HepG2 (cell line): ENCODE results near the gene SPATC1L. TPM values are rescaled to one million over a fixed set of nuclear protein-coding genes. Genes with fewer than 3 reads are reported as not detected.

Experiments used
- ATAC-seq: fragments of 200-7000 bp; cut with Tn5 transposase; 3 replicates; pipeline ENCODE4 v1.9.1; 2020; ENCODE audit warnings: mild to moderate bottlenecking, moderate library complexity
- BruUV-seq: library from RNA; stranded (reverse); fragments of 400-500 nt; replicated peaks from 2 replicates; lab custom pipeline; 2021; lab: Mats Ljungman, UMichigan
- CTCF ChIA-PET: fragments of 300-600 bp; formaldehyde crosslinking; extraction: SDS; loops from one replicate; lab custom pipeline; 2021; ENCODE audit warnings: low total read pairs, inconsistent platforms, low intra/inter-chr PET ratio; lab: Yijun Ruan, JAX
- POLR2A ChIA-PET: fragments of 350-600 bp; sonication (Branson Sonifier 250); formaldehyde crosslinking; loops from one replicate; lab custom pipeline; 2020; ENCODE audit warnings: antibody characterized with exemption, inconsistent platforms; lab: Yijun Ruan, JAX
- DNase-seq: peaks from one replicate; pipeline ENCODE4 v3.0.0-alpha.2; 2015; ENCODE audit warnings: low spot score
- FAIRE-seq: peaks from 3 replicates; lab custom pipeline; 2011; peaks lifted over from hg19 to GRCh38; lab: Jason Lieb, UNC
- H2AFZ ChIP-seq: one replicate; pipeline ENCODE4 v1.6.1; 2011; ENCODE audit warnings: low read length, inconsistent platforms
- H3K27ac ChIP-seq: fragments of 300-600 bp; 3 replicates; pipeline ENCODE4 v1.8.0; 2011; ENCODE audit warnings: mixed run types, mild to moderate bottlenecking, mixed read lengths, low read length, inconsistent platforms; ENCODE audit not compliant: insufficient read depth; ENCODE audit errors: extremely low read length
- H3K27me3 ChIP-seq, 2 experiments: fragments of 200-600 bp in 1 of 2; 2 replicates in 1 of 2; 3 replicates in 1 of 2; pipeline versions ENCODE4 v1.6.0 to v1.8.0; 2011; ENCODE audit warnings: low read length in 2 of 2, mild to moderate bottlenecking in 2 of 2, moderate library complexity in 2 of 2, inconsistent platforms in 1 of 2; ENCODE audit not compliant: insufficient read depth in 2 of 2, control insufficient read depth in 1 of 2
- H3K36me3 ChIP-seq, 2 experiments: fragments of 200-600 bp in 1 of 2; replicated peaks in 1 of 2; 2 replicates in 1 of 2; 3 replicates in 1 of 2; pipeline versions ENCODE4 v1.5.1 to v1.8.0; 2011; ENCODE audit warnings: low read length in 2 of 2, inconsistent platforms in 1 of 2; ENCODE audit not compliant: insufficient read depth in 2 of 2, control insufficient read depth in 1 of 2
- H3K4me1 ChIP-seq: 2 replicates; pipeline ENCODE4 v1.5.1; 2012; ENCODE audit warnings: low read length, inconsistent platforms; ENCODE audit not compliant: insufficient read depth
- H3K4me2 ChIP-seq: 2 replicates; pipeline ENCODE4 v1.6.0; 2011; ENCODE audit warnings: low read depth, low read length, inconsistent platforms
- H3K4me3 ChIP-seq, 3 experiments: fragments of 200-600 bp in 1 of 3; sonication (generic), shearing (Covaris generic) in 1 of 3; replicated peaks in 1 of 3; 2 replicates each; pipeline ENCODE4 v1.5.1; 2011 to 2016; ENCODE audit warnings: low read length in 3 of 3, inconsistent platforms in 2 of 3, low read depth in 2 of 3, mild to moderate bottlenecking in 2 of 3, control low read depth in 1 of 3, mixed read lengths in 1 of 3; ENCODE audit not compliant: insufficient read depth in 1 of 3
- H3K79me2 ChIP-seq: one replicate; pipeline ENCODE4 v1.6.1; 2011; ENCODE audit warnings: low read length, inconsistent platforms; ENCODE audit not compliant: insufficient read depth
- H3K9ac ChIP-seq: 2 replicates; pipeline ENCODE4 v1.6.0; 2011; ENCODE audit warnings: mild to moderate bottlenecking, low read depth, low read length, inconsistent platforms; ENCODE audit not compliant: insufficient read depth
- H3K9me3 ChIP-seq: 2 replicates; pipeline ENCODE4 v1.5.1; 2012; ENCODE audit warnings: mild to moderate bottlenecking, low read length
- H4K20me1 ChIP-seq: 2 replicates; pipeline ENCODE4 v1.6.0; 2011; ENCODE audit warnings: inconsistent platforms, mild to moderate bottlenecking, low read length, moderate library complexity; ENCODE audit not compliant: insufficient read depth
- AGO2 ChIP-seq: fragments of 200-400 bp; formaldehyde crosslinking; optimal IDR thresholded peaks from 2 replicates; pipeline ENCODE3; 2017; ENCODE audit warnings: mild to moderate bottlenecking, low read depth, low read length, moderate library complexity
- AKAP8 ChIP-seq: sonication (generic); formaldehyde crosslinking; IDR thresholded peaks from 2 replicates; pipeline ENCODE4 v1.5.1; 2020; ENCODE audit warnings: mild to moderate bottlenecking, missing genetic modification reagents
- MAFK ChIP-seq, 2 experiments: IDR thresholded peaks in 1 of 2; conservative IDR thresholded peaks in 1 of 2; 2 replicates each; pipeline ENCODE4 v1.6.1; 2011; ENCODE audit warnings: improper control_type of control experiment in 2 of 2, low read length in 2 of 2
- NONO ChIP-seq, 2 experiments: fragments of 450-650 bp in 1 of 2; sonication (generic) in 1 of 2; formaldehyde crosslinking in 1 of 2; IDR thresholded peaks in 1 of 2; conservative IDR thresholded peaks in 1 of 2; 2 replicates each; pipeline versions ENCODE4 v1.6.1 to v1.8.0; 2017 to 2022; ENCODE audit warnings: mild to moderate bottlenecking in 1 of 2, missing genetic modification reagents in 1 of 2, moderate library complexity in 1 of 2
- POLR2G ChIP-seq: fragments of 200-400 bp; formaldehyde crosslinking; IDR thresholded peaks from 2 replicates; pipeline ENCODE4 v1.6.1; 2018; ENCODE audit warnings: mild to moderate bottlenecking, low read depth, low read length, moderate library complexity
- RBM22 ChIP-seq: fragments of 200-400 bp; formaldehyde crosslinking; optimal IDR thresholded peaks from 2 replicates; pipeline ENCODE3; 2017; ENCODE audit warnings: mild to moderate bottlenecking, low read length, moderate library complexity
- SIN3A ChIP-seq: IDR thresholded peaks from 2 replicates; pipeline ENCODE4 v1.6.1; 2011; ENCODE audit warnings: low read depth, mild to moderate bottlenecking, control low read depth, low read length, borderline replicate concordance
- THAP11 ChIP-seq: IDR thresholded peaks from 2 replicates; pipeline ENCODE4 v1.6.1; 2016; ENCODE audit warnings: missing biosample characterization, missing genetic modification reagents
- WGBS: methylation state at CpG from one replicate; pipeline ENCODE4 v1.1.6; 2017; ENCODE audit warnings: low lambda C conversion rate; 5-methylcytosine and 5-hydroxymethylcytosine counted together
- in situ Hi-C: cut with HindIII; loops from 2 replicates; pipeline ENCODE4 v1.10.0; 2017; ENCODE audit warnings: low pct_unique_long_range_greater_than_20kb; ENCODE audit not compliant: extremely low pct_ligation_motif_present
- intact Hi-C: fragments of 100-400 bp; cut with micrococcal nuclease; formaldehyde crosslinking; loops from one replicate; pipeline ENCODE4 v1.10.0; 2022; ENCODE audit not compliant: unreplicated experiment
- polyA plus RNA-seq, 8 experiments: library from polyadenylated mRNA; depleted of rRNA in 3 of 8; stranded (reverse) in 7 of 8; unstranded in 1 of 8; fragments of >200 nt; fragmentation: Illumina TruSeq in 4 of 8; extraction: Trizol in 4 of 8; gene quantifications; 2 replicates each; pipeline versions ENCODE4 v1.2.1 to v1.2.3, GENCODE V29; 2011 to 2016; ENCODE audit warnings: low read depth in 4 of 8, missing spikeins in 1 of 8, mixed read lengths in 1 of 8; ENCODE audit not compliant: insufficient read depth in 1 of 8
- total RNA-seq, 5 experiments: library from RNA; depleted of rRNA; stranded (reverse); fragments of >200 nt; fragmentation: Illumina TruSeq; extraction: Trizol; gene quantifications; 2 replicates each; pipeline ENCODE4 v1.2.3, GENCODE V29; 2016; ENCODE audit warnings: low read depth in 1 of 5
- TF ChIP-seq, protein P1 (sequence below): sonication (generic); formaldehyde crosslinking; IDR thresholded peaks from 2 replicates; pipeline ENCODE4 v1.5.1; 2020; ENCODE audit warnings: mild to moderate bottlenecking, missing genetic modification reagents, moderate library complexity

The SPATC1L gene
- total and polyA plus RNA-seq, 2 of the 13 experiments (the other 11 are each of a cell fraction or from before 2014, with no cell fraction given): 1.4 to 3.3 TPM

DNA sequence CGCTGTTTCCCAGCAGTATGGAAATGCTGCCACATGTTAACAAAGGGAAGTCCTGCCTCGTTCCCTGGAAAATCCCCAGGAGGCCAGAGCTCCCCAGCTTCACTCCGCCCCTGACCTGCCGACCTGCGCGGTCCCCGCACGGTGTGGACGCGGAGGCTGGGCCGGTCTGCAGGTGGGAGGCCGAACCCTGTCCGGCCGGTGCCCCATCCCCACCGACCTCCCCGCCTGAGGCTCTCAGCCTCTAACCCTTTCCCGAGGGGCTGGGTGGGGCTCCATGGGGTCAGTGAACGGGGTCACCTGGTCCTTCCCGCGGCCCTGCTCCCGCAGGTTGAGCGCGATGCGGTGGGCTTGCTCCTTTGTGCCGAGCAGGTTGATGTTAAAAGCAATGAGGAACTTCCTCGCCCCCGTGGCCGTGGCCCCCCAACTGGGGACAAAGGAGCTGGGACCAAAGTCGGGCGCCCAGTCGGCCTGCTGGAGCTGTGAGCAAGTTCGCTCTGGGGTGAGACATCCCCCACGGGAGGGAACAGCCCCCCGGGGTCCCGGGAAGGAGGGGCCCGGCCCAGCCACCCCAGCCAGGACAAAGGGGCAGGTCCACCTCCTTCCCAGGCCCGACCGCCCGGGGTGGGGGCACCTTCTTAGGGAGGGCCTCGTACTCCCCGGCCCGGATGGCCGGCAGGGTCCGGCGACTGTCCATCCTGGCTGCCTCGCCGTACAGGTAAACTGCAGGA lies 32.8 kb downstream of the SPATC1L start (continued):
- TF ChIP-seq, protein P1, sequence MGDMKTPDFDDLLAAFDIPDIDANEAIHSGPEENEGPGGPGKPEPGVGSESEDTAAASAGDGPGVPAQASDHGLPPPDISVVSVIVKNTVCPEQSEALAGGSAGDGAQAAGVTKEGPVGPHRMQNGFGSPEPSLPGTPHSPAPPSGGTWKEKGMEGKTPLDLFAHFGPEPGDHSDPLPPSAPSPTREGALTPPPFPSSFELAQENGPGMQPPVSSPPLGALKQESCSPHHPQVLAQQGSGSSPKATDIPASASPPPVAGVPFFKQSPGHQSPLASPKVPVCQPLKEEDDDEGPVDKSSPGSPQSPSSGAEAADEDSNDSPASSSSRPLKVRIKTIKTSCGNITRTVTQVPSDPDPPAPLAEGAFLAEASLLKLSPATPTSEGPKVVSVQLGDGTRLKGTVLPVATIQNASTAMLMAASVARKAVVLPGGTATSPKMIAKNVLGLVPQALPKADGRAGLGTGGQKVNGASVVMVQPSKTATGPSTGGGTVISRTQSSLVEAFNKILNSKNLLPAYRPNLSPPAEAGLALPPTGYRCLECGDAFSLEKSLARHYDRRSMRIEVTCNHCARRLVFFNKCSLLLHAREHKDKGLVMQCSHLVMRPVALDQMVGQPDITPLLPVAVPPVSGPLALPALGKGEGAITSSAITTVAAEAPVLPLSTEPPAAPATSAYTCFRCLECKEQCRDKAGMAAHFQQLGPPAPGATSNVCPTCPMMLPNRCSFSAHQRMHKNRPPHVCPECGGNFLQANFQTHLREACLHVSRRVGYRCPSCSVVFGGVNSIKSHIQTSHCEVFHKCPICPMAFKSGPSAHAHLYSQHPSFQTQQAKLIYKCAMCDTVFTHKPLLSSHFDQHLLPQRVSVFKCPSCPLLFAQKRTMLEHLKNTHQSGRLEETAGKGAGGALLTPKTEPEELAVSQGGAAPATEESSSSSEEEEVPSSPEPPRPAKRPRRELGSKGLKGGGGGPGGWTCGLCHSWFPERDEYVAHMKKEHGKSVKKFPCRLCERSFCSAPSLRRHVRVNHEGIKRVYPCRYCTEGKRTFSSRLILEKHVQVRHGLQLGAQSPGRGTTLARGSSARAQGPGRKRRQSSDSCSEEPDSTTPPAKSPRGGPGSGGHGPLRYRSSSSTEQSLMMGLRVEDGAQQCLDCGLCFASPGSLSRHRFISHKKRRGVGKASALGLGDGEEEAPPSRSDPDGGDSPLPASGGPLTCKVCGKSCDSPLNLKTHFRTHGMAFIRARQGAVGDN: peak; percentile 1; the same call in 1 of the 2 replicates

DNA sequence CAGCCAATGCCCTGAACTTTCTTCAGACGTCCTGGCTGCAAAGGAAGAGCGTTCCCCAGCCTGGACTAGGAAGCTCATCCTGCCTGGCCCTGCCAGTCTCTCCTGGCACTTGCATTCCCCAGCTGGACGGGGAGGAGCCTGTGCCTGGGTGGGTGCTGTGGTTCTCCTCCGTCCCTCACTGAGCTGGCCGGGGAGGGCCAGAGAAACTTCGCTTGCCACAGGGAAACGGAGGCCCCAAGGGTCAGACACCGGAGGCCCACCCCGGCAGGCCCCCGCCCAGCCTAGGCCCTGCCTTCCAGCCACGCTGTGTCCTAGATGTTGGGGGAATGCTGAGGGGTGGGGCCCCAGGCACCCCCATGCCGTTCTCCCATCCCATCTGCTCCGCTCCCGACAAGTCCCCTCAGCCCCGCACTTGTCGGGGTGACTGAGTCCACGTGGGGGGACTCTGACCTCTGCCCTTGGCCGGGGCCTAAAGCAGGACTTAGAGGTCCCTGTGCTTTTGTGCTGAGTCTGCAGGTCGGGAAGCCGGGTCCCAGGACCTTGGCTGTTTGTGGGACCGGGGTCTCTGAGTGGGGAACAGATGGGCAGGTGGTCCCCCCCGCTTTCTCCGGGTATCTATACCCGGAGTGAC lies 33.7 kb downstream of the SPATC1L start:
- no peak for FAIRE-seq
- 92% methylated on average over 17 of the region's 24 CpGs for WGBS
- no peaks in the 10 kb centered on the region for H3K9me3 ChIP-seq
- ChIA-PET POLR2A (no interaction called here), CTCF (no interaction called here)
- peak; percentile 53 for TF ChIP-seq RBM22
- no peak for TF ChIP-seq SIN3A
- TF ChIP-seq AKAP8: peak; percentile 95
- peak; percentile 29 for TF ChIP-seq POLR2G
- no peak for TF ChIP-seq NONO (IDR thresholded peaks at IDR 0.05)
- 0 out of 2 replicates have a peak, but pooled peaks have one; percentile 39 for TF ChIP-seq NONO (CRISPR knock-in tag; conservative IDR thresholded peaks at IDR 0.05)
- TF ChIP-seq MAFK (conservative IDR thresholded peaks at IDR 0.05 in 1 of 2, IDR thresholded peaks at IDR 0.05 in 1 of 2; ENCODE audit: low read length in 2 of 2): peak; percentile 58 to 64; a peak in 3 of 4 replicates
- TF ChIP-seq AGO2: peak; percentile 82
- TF ChIP-seq THAP11 (CRISPR knock-in tag): no peak
- H3K9ac ChIP-seq: no peak overlapping the region
- in situ Hi-C loops: no loop called here
- no peak overlapping the region for H2AFZ ChIP-seq
- ATAC-seq: no peak
- peaks cover 8% of the 10 kb centered on the region; the same call in 1 of the 2 replicates for H4K20me1 ChIP-seq
- H3K27me3 ChIP-seq: no peaks in the 10 kb centered on the region; a peak in 2 of 5 replicates
- H3K4me2 ChIP-seq: no peak overlapping the region
- intact Hi-C loops: no loop called here
- H3K4me3 ChIP-seq: no peak overlapping the region
- peaks cover 56% of the 10 kb centered on the region for H3K4me1 ChIP-seq
- H3K36me3 ChIP-seq: peaks cover 2 to 23% of the 10 kb centered on the region in 2 experiments; a peak in 4 of 5 replicates
- no TSS peak for BruUV-seq
- DNase-seq: no peak
- H3K27ac ChIP-seq: no peak overlapping the region
- peaks cover 23% of the 10 kb centered on the region for H3K79me2 ChIP-seq
